ENCODE data around the gene SPP2. TPM values are rescaled to one million over a fixed set of nuclear protein-coding genes. Genes with fewer than 3 reads are reported as not detected.

SPP2 gene
- total RNA-seq, 1 experiment from 2014 or later: not detected

DNA sequence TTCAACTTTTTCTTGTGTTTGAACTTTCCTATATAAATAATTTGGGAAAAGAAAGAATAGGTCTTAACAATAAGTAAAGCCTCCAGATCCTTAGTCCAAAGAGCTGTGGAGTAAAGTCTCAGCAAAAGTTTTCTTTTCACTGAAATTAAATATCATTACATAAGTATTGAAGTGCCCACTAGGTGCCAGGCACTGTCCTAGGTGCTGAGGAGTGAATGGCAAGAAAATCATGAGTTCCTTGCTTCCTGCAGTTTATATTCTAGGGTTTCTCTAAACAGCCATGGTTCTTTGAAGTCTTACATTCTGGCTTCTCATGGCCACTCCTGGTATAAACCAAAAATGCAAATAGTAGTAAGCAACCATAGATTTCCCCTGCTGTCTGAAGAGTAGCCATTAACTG lies 59.7 kb downstream of the SPP2 start:
- H3K27me3 Mint-ChIP-seq (ENCODE audit: insufficient read depth, unreplicated experiment): no peaks in the 10 kb centered on the region
- CTCF ChIA-PET: no interaction called here
- H3K4me3 Mint-ChIP-seq (ENCODE audit: unreplicated experiment): no peak overlapping the region
- POLR2A ChIA-PET: interaction anchor here (0.6 to 1.4 kb wide), 2 partner anchors 18 to 1639 kb away, joined by 3 to 6 read pairs; no protein-coding TSS in a partner anchor
- H3K9me3 Mint-ChIP-seq (ENCODE audit: unreplicated experiment): no peaks in the 10 kb centered on the region
- DNase-seq (ENCODE audit: unreplicated experiment): no peak
- H3K27ac Mint-ChIP-seq (ENCODE audit: low read depth, unreplicated experiment): no peak overlapping the region
- H3K36me3 Mint-ChIP-seq (ENCODE audit: insufficient read depth, unreplicated experiment): no peaks in the 10 kb centered on the region
- TF ChIP-seq, protein P1, sequence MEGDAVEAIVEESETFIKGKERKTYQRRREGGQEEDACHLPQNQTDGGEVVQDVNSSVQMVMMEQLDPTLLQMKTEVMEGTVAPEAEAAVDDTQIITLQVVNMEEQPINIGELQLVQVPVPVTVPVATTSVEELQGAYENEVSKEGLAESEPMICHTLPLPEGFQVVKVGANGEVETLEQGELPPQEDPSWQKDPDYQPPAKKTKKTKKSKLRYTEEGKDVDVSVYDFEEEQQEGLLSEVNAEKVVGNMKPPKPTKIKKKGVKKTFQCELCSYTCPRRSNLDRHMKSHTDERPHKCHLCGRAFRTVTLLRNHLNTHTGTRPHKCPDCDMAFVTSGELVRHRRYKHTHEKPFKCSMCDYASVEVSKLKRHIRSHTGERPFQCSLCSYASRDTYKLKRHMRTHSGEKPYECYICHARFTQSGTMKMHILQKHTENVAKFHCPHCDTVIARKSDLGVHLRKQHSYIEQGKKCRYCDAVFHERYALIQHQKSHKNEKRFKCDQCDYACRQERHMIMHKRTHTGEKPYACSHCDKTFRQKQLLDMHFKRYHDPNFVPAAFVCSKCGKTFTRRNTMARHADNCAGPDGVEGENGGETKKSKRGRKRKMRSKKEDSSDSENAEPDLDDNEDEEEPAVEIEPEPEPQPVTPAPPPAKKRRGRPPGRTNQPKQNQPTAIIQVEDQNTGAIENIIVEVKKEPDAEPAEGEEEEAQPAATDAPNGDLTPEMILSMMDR (IDR thresholded peaks at IDR 0.05; ENCODE audit: unreplicated experiment): no peak
- H3K4me1 Mint-ChIP-seq (ENCODE audit: insufficient read depth, unreplicated experiment): peaks cover 18% of the 10 kb centered on the region
- intact Hi-C loops (cut with micrococcal nuclease): no loop called here
- BruUV-seq (replicated peaks): no TSS peak

DNA sequence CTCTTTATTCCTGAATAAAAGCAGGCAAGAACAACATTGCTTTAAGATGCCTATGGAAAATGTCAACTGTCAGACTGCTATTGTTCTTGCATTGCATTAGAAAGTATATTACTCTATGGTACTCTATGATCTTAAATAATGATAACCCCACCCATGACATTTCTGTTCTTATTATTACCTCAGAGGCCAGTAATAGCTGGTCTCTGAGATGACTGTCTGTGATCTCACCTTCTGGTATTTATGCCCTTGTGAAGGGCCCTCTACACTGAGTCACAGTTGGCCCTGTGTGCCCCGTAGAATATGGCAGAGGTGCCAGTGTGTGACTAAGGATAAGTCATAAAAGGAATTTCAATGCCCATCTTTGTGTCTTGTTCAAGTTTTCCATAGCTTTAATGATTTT lies 61.0 kb downstream of the SPP2 start:
- Mint-ChIP-seq H3K4me1 (ENCODE audit: insufficient read depth, unreplicated experiment) (peaks cover 25% of the 10 kb centered on the region), H3K9me3 (ENCODE audit: unreplicated experiment) (no peaks in the 10 kb centered on the region), H3K4me3 (ENCODE audit: unreplicated experiment) (no peak overlapping the region), H3K27me3 (ENCODE audit: insufficient read depth, unreplicated experiment) (no peaks in the 10 kb centered on the region), H3K27ac (ENCODE audit: low read depth, unreplicated experiment) (no peak overlapping the region), H3K36me3 (ENCODE audit: insufficient read depth, unreplicated experiment) (no peaks in the 10 kb centered on the region)
- TF ChIP-seq, protein P1 (IDR thresholded peaks at IDR 0.05; ENCODE audit: unreplicated experiment): no peak
- CTCF ChIA-PET: interaction anchor here (0.6 kb wide), 1 partner anchor 1120 kb away, joined by 4 read pairs; no protein-coding TSS in a partner anchor
- intact Hi-C loops (cut with micrococcal nuclease): no loop called here
- POLR2A ChIA-PET: interaction anchor here (0.5 to 1.0 kb wide), 7 partner anchors 19 to 436 kb away, joined by 3 to 7 read pairs (median 3); no protein-coding TSS in a partner anchor
- no TSS peak for BruUV-seq (replicated peaks)
- DNase-seq (ENCODE audit: unreplicated experiment): peak; percentile 82

DNA sequence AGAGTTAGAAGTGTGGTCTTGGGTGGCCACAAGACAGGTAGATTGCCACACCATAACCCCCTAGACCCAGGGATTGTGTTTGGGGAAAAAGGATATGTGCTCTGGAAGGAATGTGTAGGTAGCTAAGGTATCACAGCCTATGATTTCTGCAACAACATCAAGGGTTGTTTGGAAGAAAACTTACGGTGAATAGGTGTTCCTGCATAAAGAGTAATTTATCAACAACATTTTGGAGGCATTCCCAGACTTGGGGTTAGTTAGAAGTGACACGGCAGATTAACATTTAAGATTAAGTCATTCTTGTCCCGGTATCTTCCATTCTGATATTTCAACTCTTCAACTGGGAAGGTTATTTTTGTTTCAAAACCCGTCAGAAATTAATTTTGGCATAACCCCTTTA lies 65.5 kb downstream of the SPP2 start:
- Mint-ChIP-seq H3K9me3 (ENCODE audit: unreplicated experiment) (no peaks in the 10 kb centered on the region), H3K27me3 (ENCODE audit: insufficient read depth, unreplicated experiment) (no peaks in the 10 kb centered on the region), H3K4me3 (ENCODE audit: unreplicated experiment) (no peak overlapping the region), H3K4me1 (ENCODE audit: insufficient read depth, unreplicated experiment) (peaks cover 20% of the 10 kb centered on the region), H3K27ac (ENCODE audit: low read depth, unreplicated experiment) (no peak overlapping the region), H3K36me3 (ENCODE audit: insufficient read depth, unreplicated experiment) (no peaks in the 10 kb centered on the region)
- CTCF ChIA-PET: no interaction called here
- TF ChIP-seq, protein P1 (IDR thresholded peaks at IDR 0.05; ENCODE audit: unreplicated experiment): no peak
- no TSS peak for BruUV-seq (replicated peaks)
- no peak for DNase-seq (ENCODE audit: unreplicated experiment)
- intact Hi-C loops (cut with micrococcal nuclease): no loop called here
- POLR2A ChIA-PET: interaction anchor here (1.1 kb wide), 1 partner anchor 134 kb away, joined by 3 read pairs; no protein-coding TSS in a partner anchor

DNA sequence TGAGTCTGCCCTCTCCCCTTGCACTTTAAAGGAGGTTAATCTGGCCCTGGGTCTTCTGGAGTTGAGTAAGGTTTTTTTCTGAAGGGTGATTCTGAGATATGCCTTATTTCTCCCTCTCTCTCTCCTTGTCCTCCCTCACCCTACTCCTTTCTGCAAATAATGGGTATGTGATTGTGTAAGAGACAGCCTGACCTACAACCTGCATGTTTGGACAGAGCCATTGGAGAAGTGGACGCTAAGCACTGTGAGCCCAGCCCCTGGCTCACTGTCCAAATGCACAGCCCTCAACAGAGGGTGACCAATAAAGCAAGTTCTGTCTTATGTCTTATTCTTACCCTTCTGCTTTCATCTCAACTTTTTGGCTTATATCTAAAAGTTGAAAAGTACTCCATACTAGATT lies 71.5 kb downstream of the SPP2 start:
- TF ChIP-seq, protein P1 (IDR thresholded peaks at IDR 0.05; ENCODE audit: unreplicated experiment): no peak
- intact Hi-C loops (cut with micrococcal nuclease): no loop called here
- no peaks in the 10 kb centered on the region for H3K4me1 Mint-ChIP-seq (ENCODE audit: insufficient read depth, unreplicated experiment)
- H3K27me3 Mint-ChIP-seq (ENCODE audit: insufficient read depth, unreplicated experiment): no peaks in the 10 kb centered on the region
- no peaks in the 10 kb centered on the region for H3K9me3 Mint-ChIP-seq (ENCODE audit: unreplicated experiment)
- BruUV-seq (replicated peaks): no TSS peak
- DNase-seq (ENCODE audit: unreplicated experiment): no peak
- ChIA-PET POLR2A (no interaction called here), CTCF (no interaction called here)
- no peaks in the 10 kb centered on the region for H3K36me3 Mint-ChIP-seq (ENCODE audit: insufficient read depth, unreplicated experiment)
- no peak overlapping the region for H3K27ac Mint-ChIP-seq (ENCODE audit: low read depth, unreplicated experiment)
- H3K4me3 Mint-ChIP-seq (ENCODE audit: unreplicated experiment): no peak overlapping the region

All from MCF 10A (cell line).